Endodermal cell (in vitro differentiated cells): Measurements from ENCODE around the gene GRIK3. TPM values are rescaled to one million over a fixed set of nuclear protein-coding genes. Genes with fewer than 3 reads are reported as not detected.
A peak's percentile ranks its signal among the peaks of the same experiment; 100 is the strongest.

Experiments
- DNase-seq: peaks from one replicate; pipeline ENCODE4 v3.0.0-alpha.2; 2017
- H3K27ac ChIP-seq: 2 replicates; pipeline ENCODE4 v1.5.1; 2013; ENCODE audit warnings: mild to moderate bottlenecking, low read depth, low read length, moderate library complexity
- H3K27me3 ChIP-seq: 2 replicates; pipeline ENCODE4 v1.6.1; 2013; ENCODE audit warnings: mild to moderate bottlenecking, low read length, moderate library complexity; ENCODE audit not compliant: insufficient read depth, control insufficient read depth, poor library complexity, severe bottlenecking
- H3K36me3 ChIP-seq: 2 replicates; pipeline ENCODE4 v1.7.0; 2013; ENCODE audit warnings: mild to moderate bottlenecking, low read length, moderate library complexity; ENCODE audit not compliant: control insufficient read depth, insufficient read depth
- H3K4me1 ChIP-seq: one replicate; pipeline ENCODE4 v1.7.0; 2013; ENCODE audit warnings: low read length; ENCODE audit not compliant: control insufficient read depth, insufficient read depth
- H3K4me3 ChIP-seq: 2 replicates; pipeline ENCODE4 v1.5.1; 2013; ENCODE audit warnings: mild to moderate bottlenecking, low read length, moderate library complexity
- H3K9ac ChIP-seq: 2 replicates; pipeline ENCODE4 v1.6.1; 2013; ENCODE audit warnings: mild to moderate bottlenecking, low read length, moderate library complexity; ENCODE audit not compliant: poor library complexity, severe bottlenecking; ENCODE audit errors: extremely low read depth
- H3K9me3 ChIP-seq: 2 replicates; pipeline ENCODE4 v1.6.1; 2013; ENCODE audit warnings: mild to moderate bottlenecking, low read length, moderate library complexity; ENCODE audit not compliant: control insufficient read depth
- H3K27ac Mint-ChIP-seq: 2 replicates; pipeline ENCODE4 v1.8.0; 2020; ENCODE audit warnings: mixed read lengths
- H3K27me3 Mint-ChIP-seq: 2 replicates; pipeline ENCODE4 v1.8.0; 2021; ENCODE audit warnings: mild to moderate bottlenecking, mixed read lengths; ENCODE audit not compliant: insufficient read depth
- H3K36me3 Mint-ChIP-seq: 2 replicates; pipeline ENCODE4 v1.8.0; 2020; ENCODE audit warnings: low read depth, mixed read lengths
- H3K4me1 Mint-ChIP-seq: 2 replicates; pipeline ENCODE4 v1.8.0; 2020; ENCODE audit warnings: mixed read lengths
- H3K4me3 Mint-ChIP-seq: 2 replicates; pipeline ENCODE4 v1.8.0; 2020; ENCODE audit warnings: mild to moderate bottlenecking, moderate library complexity, mixed read lengths
- H3K9me3 Mint-ChIP-seq: 2 replicates; pipeline ENCODE4 v1.8.0; 2020; ENCODE audit warnings: mild to moderate bottlenecking, mixed read lengths
- CTCF ChIP-seq: fragments of 200-600 bp; sonication (generic); conservative IDR thresholded peaks from 2 replicates; pipeline ENCODE4 v1.5.0; 2021; ENCODE audit warnings: antibody characterized with exemption, mild to moderate bottlenecking
- WGBS, 2 experiments: methylation state at CpG; one replicate each; pipeline versions ENCODE4 v1.1.5 to v1.1.7; 2013; ENCODE audit warnings: missing lambda C conversion rate in 2 of 2, mixed read lengths in 1 of 2; ENCODE audit not compliant: insufficient coverage in 1 of 2, insufficient read length in 1 of 2; 5-methylcytosine and 5-hydroxymethylcytosine counted together
- total RNA-seq, 2 donors: library from RNA; stranded (reverse); fragmentation: NEBNext Ultra II Directional in 1 of 2; extraction: Animal tissue kit (Norgen Biotek cat#: 25700) in 1 of 2; gene quantifications; 2 replicates in 1 of 2; 3 replicates in 1 of 2; pipeline ENCODE4 v1.2.1, GENCODE V29; 2021

The GRIK3 gene
- total RNA-seq, 2 donors from 2014 or later: 13.4 to 32.4 TPM

GRCh38 chr1:36871146-36871971, 163.0 kb downstream of the GRIK3 start:
- peaks cover 12% of the 10 kb centered on the region for H3K4me1 Mint-ChIP-seq
- no peaks in the 10 kb centered on the region for H3K27me3 ChIP-seq
- TF ChIP-seq CTCF: no peak
- 88% methylated on average over 14 to 21 of the region's 21 CpGs for WGBS, 2 experiments
- no peaks in the 10 kb centered on the region for H3K9me3 Mint-ChIP-seq
- H3K4me3 Mint-ChIP-seq: no peak overlapping the region
- peaks cover 4% of the 10 kb centered on the region for H3K27me3 Mint-ChIP-seq
- no peaks in the 10 kb centered on the region for H3K4me1 ChIP-seq
- no peaks in the 10 kb centered on the region for H3K36me3 ChIP-seq
- peak; percentile 38 for DNase-seq
- H3K9me3 ChIP-seq: no peaks in the 10 kb centered on the region
- peak overlapping the region; percentile 55 for H3K27ac ChIP-seq
- H3K4me3 ChIP-seq: no peak overlapping the region
- no peak overlapping the region for H3K9ac ChIP-seq
- H3K27ac Mint-ChIP-seq: no peak overlapping the region
- H3K36me3 Mint-ChIP-seq: no peaks in the 10 kb centered on the region

- Histone ChIP-seq H3K27me3 (no peaks in the 10 kb centered on the region), H3K27ac (no peak overlapping the region), H3K4me1 (no peaks in the 10 kb centered on the region), H3K9ac (no peak overlapping the region), H3K36me3 (no peaks in the 10 kb centered on the region), H3K4me3 (no peak overlapping the region), H3K9me3 (no peaks in the 10 kb centered on the region)
- Mint-ChIP-seq H3K4me3 (no peak overlapping the region), H3K27ac (no peak overlapping the region), H3K4me1 (peaks cover 7% of the 10 kb centered on the region), H3K27me3 (peaks cover 3% of the 10 kb centered on the region), H3K9me3 (no peaks in the 10 kb centered on the region), H3K36me3 (no peaks in the 10 kb centered on the region)
- DNase-seq: no peak
- WGBS, 2 experiments: 87 to 89% methylated on average over 5 of the region's 5 CpGs
- TF ChIP-seq CTCF: no peak
These were observed 164.5 kb downstream of the GRIK3 start for GRCh38 chr1:36869826-36870225.

GRCh38 chr1:36869054-36869453, 165.3 kb downstream of the GRIK3 start:
- no peak for DNase-seq
- TF ChIP-seq CTCF: no peak
- no peaks in the 10 kb centered on the region for H3K27me3 Mint-ChIP-seq
- no peak overlapping the region for H3K27ac Mint-ChIP-seq
- WGBS, 2 experiments: 95% methylated on average over 6 of the region's 6 CpGs
- peaks cover 4% of the 10 kb centered on the region for H3K4me1 ChIP-seq
- no peak overlapping the region for H3K9ac ChIP-seq
- H3K4me3 ChIP-seq: no peak overlapping the region
- no peaks in the 10 kb centered on the region for H3K27me3 ChIP-seq
- H3K36me3 ChIP-seq: no peaks in the 10 kb centered on the region
- no peaks in the 10 kb centered on the region for H3K9me3 Mint-ChIP-seq
- H3K4me3 Mint-ChIP-seq: no peak overlapping the region
- no peaks in the 10 kb centered on the region for H3K36me3 Mint-ChIP-seq
- H3K9me3 ChIP-seq: no peaks in the 10 kb centered on the region
- no peak overlapping the region for H3K27ac ChIP-seq
- peaks cover 9% of the 10 kb centered on the region for H3K4me1 Mint-ChIP-seq
